Fibroblast of skin of abdomen (primary cell): Measurements from ENCODE around the gene HYCC2.
A peak's percentile ranks its signal among the peaks of the same experiment; 100 is the strongest.
"Not testable (repeated sequence)": the region's sequence is repeated elsewhere in the genome, so short reads cannot be mapped to it uniquely, and the experiment has no call there.

Source experiments
- DNase-seq: peaks from one replicate; pipeline ENCODE4 v3.0.0-alpha.2; 2013

HYCC2 gene

DNA sequence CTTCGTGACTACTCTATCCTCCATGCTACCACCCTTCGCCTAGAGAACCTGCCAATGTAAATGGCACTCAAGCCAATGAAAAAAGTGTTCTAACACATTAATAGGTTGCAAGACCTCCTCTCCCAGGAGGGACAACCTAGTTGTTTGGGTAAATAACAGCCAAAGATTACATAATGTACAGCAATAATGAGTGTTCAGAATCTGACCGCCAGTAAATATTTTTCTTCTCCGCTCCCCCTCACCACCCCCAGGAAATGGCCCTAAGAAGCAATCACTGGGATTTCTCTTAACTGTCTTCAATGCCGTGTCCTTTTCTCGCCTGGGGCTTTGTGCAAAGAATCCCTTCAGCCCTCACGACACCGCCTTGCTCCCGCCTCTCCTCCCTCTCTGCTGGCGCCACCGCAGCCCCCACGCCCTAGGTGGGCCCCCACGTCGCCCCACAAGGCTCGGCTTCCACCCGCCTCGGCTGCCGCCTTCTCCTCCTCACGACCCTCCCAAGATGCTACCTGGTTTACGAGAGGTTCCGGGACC, 458 bp downstream of the HYCC2 start:
- no peak for DNase-seq

GRCh38 chr2:201064797-201065329, 6.6 kb downstream of the HYCC2 start:
- no peak for DNase-seq

- not testable (repeated sequence) for DNase-seq
These were observed 8.0 kb downstream of the HYCC2 start for GRCh38 chr2:201063516-201063915.

- DNase-seq: no peak
These were observed 11.3 kb downstream of the HYCC2 start for GRCh38 chr2:201059961-201060755.

DNA sequence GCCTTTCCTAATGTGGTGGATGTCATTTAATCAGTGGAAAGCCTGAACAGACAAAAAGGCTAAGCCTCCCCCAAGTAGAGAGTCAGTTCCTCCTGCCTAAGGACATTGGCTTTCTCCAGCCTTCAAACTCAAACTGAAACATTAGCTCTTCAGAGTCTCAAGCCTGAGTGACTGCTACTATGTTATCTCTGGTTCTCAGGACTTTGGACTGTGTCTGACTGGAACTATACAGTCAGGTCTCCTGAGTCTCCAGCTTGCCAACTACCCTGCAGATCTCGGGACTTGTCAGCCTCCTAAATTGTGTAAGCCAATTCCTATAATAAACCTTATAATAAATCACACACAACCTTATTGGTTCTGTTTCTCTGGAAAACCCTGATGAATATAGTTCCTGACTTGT, 12.6 kb downstream of the HYCC2 start:
- DNase-seq: no peak

GRCh38 chr2:201057715-201058248, 13.7 kb downstream of the HYCC2 start:
- DNase-seq: no peak

GRCh38 chr2:201057087-201057521, 14.4 kb downstream of the HYCC2 start:
- DNase-seq: peak; percentile 28

DNA sequence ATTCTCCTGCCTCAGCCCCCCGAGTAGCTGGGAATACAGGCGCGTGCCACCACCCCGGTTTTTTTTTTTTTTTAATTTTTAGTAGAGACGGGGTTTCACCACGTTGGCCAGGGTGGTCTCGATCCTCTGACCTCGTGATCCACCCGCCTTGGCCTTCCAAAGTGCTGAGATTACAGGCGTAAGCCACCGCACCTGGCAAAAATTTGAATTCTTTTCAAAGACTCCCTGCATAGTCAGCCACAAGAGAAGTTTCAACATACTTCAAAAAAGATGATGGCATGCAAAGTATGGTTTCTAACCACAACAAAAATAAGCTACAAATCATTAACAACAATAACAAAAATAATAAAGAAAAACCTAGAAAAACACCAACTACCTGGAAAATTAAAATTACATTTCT, 22.0 kb downstream of the HYCC2 start:
- no peak for DNase-seq

DNA sequence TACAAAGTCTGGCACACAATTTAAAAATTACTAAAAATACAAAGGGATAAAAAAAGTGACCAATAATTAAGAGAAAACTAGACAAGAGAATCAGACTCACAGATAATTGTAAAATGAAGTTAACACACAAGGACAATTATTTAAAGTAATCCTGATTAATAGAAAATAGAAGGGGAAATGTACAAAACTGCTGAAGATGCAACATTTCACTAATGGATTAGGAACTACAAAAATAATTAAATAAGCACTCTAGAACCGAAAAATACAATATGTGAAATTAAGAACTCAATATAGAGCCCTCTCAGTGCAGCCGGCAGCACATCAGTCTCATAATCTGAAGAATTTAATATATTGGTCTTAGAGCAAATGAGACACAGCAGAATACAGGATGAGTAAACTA, 24.6 kb downstream of the HYCC2 start:
- DNase-seq: no peak

GRCh38 chr2:201043050-201043449, 28.4 kb downstream of the HYCC2 start:
- not testable (repeated sequence) for DNase-seq

- not testable (repeated sequence) for DNase-seq
These were observed 29.0 kb downstream of the HYCC2 start for GRCh38 chr2:201042451-201042850.

GRCh38 chr2:201040867-201041628, 30.4 kb downstream of the HYCC2 start:
- DNase-seq: no peak

DNA sequence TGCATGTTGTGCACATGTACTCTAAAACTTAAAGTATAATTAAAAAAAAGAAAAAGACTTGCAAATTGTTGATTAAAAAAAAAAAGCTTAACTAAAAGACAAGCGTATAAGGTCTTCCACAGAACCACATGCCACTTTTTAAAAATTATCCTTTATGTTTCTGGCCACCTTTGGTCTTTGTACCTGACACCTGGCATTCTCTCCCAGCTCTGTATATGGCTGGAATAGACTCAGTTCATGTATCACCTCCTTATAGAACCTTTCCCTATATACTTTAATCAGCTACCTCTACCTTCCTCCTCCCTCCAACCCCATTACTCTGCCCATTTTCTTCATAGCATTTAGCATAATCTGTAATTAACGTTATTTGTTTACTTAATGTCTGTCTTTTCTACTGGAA, 32.6 kb downstream of the HYCC2 start:
- DNase-seq: no peak

DNA sequence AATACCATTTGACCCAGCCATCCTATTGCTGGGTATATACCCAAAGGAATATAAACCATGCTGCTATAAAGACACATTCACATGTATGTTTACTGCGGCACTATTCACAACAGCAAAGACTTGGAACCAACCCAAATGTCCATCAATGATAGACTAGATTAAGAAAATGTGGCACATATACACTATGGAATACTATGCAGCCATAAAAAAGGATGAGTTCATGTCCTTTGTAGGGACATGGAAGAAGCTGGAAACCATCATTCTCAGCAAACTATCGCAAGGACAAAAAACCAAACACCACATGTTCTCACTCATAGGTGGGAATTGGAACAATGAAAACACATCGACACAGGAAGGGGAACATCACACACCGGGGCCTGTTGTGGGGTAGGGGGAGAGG, 33.1 kb downstream of the HYCC2 start:
- not testable (repeated sequence) for DNase-seq

DNA sequence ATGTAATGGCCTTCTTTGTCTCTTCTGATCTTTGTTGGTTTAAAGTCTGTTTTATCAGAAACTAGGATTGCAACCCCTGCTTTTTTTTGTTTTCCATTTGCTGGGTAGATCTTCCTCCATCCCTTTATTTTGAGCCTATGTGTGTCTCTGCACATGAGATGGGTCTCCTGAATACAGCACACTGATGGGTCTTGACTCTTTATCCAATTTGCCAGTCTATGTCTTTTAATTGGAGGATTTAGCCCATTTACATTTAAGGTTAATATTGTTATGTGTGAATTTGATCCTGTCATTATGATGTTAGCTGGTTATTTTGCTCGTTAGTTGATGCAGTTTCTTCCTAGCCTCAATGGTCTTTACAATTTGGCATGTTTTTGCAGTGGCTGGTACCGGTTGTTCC, 37.1 kb downstream of the HYCC2 start:
- not testable (repeated sequence) for DNase-seq

DNA sequence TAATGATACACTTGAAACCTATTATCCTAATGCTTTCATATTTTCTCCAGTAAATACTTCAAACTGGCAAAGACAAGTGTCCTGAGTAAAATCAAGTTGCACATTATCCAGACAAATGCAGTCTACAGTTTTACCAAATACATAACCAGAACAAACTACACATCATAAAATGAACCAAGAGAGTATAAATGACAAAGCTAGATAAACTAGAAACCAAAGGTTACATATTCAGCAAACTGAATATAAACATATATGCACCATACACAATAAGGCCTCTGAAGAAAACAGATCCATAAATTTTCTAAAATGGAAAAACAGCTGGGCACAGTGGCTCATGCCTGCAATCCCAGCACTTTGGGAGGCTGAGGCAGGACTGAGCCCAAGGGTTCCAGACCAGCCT, 47.0 kb downstream of the HYCC2 start:
- no peak for DNase-seq

- no peak for DNase-seq
These were observed 49.6 kb downstream of the HYCC2 start for GRCh38 chr2:201021914-201022313.
